Activated naive CD4-positive, alpha-beta T cell treated with anti-CD3 and anti-CD28 coated beads for 36 hours (primary cell): ENCODE measurements around the gene CFP. TPM values are rescaled to one million over a fixed set of nuclear protein-coding genes. Genes with fewer than 3 reads are reported as not detected.
"Not testable (repeated sequence)": the region's sequence is repeated elsewhere in the genome, so short reads cannot be mapped to it uniquely, and the experiment has no call there.

ENCODE experiments used
- CTCF ChIA-PET: fragments of 350-600 bp; sonication (Branson Sonifier 250); formaldehyde crosslinking; loops from one replicate; lab custom pipeline; 2021; ENCODE audit warnings: antibody characterized with exemption; lab: Charles Lee
- DNase-seq: peaks from one replicate; pipeline ENCODE4 v3.0.0-alpha.2; 2020
- H3K27ac Mint-ChIP-seq: one replicate; pipeline ENCODE4 v1.8.0; 2021; ENCODE audit warnings: mild to moderate bottlenecking, mixed read lengths
- H3K27me3 Mint-ChIP-seq: one replicate; pipeline ENCODE4 v1.8.0; 2021; ENCODE audit warnings: low read depth, mixed read lengths
- H3K36me3 Mint-ChIP-seq: one replicate; pipeline ENCODE4 v1.8.0; 2021; ENCODE audit warnings: low read depth, mixed read lengths
- H3K4me1 Mint-ChIP-seq: one replicate; pipeline ENCODE4 v1.8.0; 2021; ENCODE audit warnings: low read depth, mixed read lengths
- H3K4me3 Mint-ChIP-seq: one replicate; pipeline ENCODE4 v1.8.0; 2021; ENCODE audit warnings: mild to moderate bottlenecking, moderate library complexity, mixed read lengths
- H3K9me3 Mint-ChIP-seq: one replicate; pipeline ENCODE4 v1.8.0; 2021; ENCODE audit warnings: mixed read lengths
- intact Hi-C: fragments of 100-400 bp; cut with micrococcal nuclease; formaldehyde crosslinking; loops from one replicate; pipeline ENCODE4 v1.15.1; 2023
- total RNA-seq, 2 experiments: library from RNA; stranded (reverse); gene quantifications; one replicate each; pipeline ENCODE4 v1.2.3, GENCODE V29; 2021

Gene CFP
- total RNA-seq, 2 experiments from 2014 or later = 5.1 to 6.8 TPM

DNA sequence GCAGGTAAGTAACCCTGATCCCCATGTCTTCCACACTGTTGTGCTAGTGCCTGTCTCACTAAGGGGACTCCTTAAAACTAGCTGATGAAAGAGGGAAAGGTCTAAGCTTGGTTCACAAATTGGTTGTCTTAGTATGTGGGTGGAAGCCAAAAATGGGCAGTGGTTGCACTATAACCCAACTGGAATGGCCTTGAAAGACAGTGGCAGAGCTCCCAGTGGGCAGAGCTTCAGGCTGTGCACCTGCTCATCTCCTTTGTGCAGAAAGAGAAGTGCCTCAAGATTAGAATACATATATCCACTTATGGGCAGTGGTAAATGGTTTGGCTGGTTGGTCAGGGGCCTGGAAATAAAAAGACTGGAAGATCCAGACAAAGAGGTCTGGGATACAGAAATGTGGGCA lies 17.3 kb downstream of the CFP start:
- no peaks in the 10 kb centered on the region for H3K9me3 Mint-ChIP-seq
- no peak overlapping the region for H3K4me3 Mint-ChIP-seq
- H3K4me1 Mint-ChIP-seq = peaks cover 6% of the 10 kb centered on the region
- no peaks in the 10 kb centered on the region for H3K36me3 Mint-ChIP-seq
- no peak overlapping the region for H3K27ac Mint-ChIP-seq
- H3K27me3 Mint-ChIP-seq = no peaks in the 10 kb centered on the region
- CTCF ChIA-PET = no interaction called here
- DNase-seq = no peak
- intact Hi-C loops = no loop called here

DNA sequence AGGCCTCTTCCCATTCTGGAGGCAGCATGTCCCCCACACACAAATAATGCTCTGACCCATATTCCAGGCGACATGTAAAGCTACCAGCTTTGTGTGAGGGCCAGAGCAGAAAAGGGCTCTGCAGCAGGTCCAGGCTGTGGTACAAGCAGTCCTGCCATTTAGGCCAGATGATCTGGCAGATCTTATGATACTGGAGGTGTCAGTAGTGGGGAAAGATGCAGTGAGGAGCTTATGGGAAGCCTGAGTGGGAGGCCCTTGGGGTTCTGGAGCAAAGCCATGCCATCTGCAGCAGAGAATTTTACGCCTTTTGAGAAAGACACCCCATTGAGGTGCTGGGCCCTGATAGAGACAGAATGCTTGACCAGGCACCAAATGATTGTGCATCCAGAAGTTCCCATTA lies 17.8 kb downstream of the CFP start:
- Mint-ChIP-seq H3K4me1 (peaks cover 6% of the 10 kb centered on the region), H3K36me3 (no peaks in the 10 kb centered on the region), H3K9me3 (no peaks in the 10 kb centered on the region), H3K4me3 (no peak overlapping the region), H3K27me3 (no peaks in the 10 kb centered on the region), H3K27ac (no peak overlapping the region)
- DNase-seq = no peak
- intact Hi-C loops = no loop called here
- CTCF ChIA-PET = no interaction called here

DNA sequence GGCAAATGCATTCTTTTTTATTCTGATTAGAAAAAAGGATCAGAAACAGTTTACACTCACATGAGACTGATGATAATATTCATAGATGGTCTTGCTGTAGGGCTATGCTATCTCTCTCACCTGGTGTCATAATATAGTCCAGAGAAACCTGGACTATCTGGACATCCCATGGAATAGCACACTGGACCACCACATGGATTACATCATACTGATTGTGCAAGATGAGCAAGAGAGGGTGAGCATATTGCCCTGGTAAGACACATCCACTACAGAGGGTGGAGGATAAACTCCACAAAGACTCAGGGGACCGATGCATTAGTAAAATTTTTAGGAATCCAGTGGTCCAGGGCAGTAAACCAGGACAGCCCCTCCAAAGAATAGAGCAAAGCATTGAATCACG lies 18.2 kb downstream of the CFP start:
- Mint-ChIP-seq H3K36me3 (no peaks in the 10 kb centered on the region), H3K4me1 (peaks cover 6% of the 10 kb centered on the region), H3K9me3 (no peaks in the 10 kb centered on the region), H3K4me3 (no peak overlapping the region), H3K27me3 (no peaks in the 10 kb centered on the region), H3K27ac (no peak overlapping the region)
- DNase-seq = no peak
- intact Hi-C loops = no loop called here
- CTCF ChIA-PET = no interaction called here

- no peak overlapping the region for H3K27ac Mint-ChIP-seq
- peaks cover 6% of the 10 kb centered on the region for H3K4me1 Mint-ChIP-seq
- no peak for DNase-seq
- H3K36me3 Mint-ChIP-seq = no peaks in the 10 kb centered on the region
- H3K4me3 Mint-ChIP-seq = no peak overlapping the region
- intact Hi-C loops = no loop called here
- no peaks in the 10 kb centered on the region for H3K27me3 Mint-ChIP-seq
- no peaks in the 10 kb centered on the region for H3K9me3 Mint-ChIP-seq
- CTCF ChIA-PET = no interaction called here
These were observed 19.2 kb downstream of the CFP start for GRCh38 chrX:47610511-47610910.

- no peaks in the 10 kb centered on the region for H3K9me3 Mint-ChIP-seq
- intact Hi-C loops = no loop called here
- peaks cover 6% of the 10 kb centered on the region for H3K4me1 Mint-ChIP-seq
- H3K27me3 Mint-ChIP-seq = no peaks in the 10 kb centered on the region
- H3K36me3 Mint-ChIP-seq = no peaks in the 10 kb centered on the region
- CTCF ChIA-PET = no interaction called here
- H3K27ac Mint-ChIP-seq = no peak overlapping the region
- H3K4me3 Mint-ChIP-seq = no peak overlapping the region
- no peak for DNase-seq
These were observed 21.5 kb downstream of the CFP start for GRCh38 chrX:47608130-47608810.

DNA sequence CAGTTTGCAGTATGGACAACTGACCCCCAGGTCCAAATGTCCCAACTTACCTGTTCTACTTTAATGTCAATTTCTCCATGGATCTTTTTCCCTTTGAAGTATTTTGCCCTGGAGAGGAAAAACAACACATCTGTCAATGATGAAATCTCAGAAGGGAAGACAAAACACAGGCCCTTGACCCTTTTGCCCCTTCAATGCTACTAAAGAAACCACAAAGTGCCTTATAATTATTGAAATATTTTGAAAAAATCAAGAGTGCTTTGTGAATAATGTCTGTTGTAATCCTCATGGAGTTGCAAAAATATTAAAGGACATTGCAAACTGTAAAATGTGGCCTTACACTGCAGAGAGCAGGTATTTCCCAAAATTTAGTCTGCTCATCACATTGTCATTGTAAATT lies 22.6 kb downstream of the CFP start:
- CTCF ChIA-PET = no interaction called here
- H3K36me3 Mint-ChIP-seq = no peaks in the 10 kb centered on the region
- no peaks in the 10 kb centered on the region for H3K27me3 Mint-ChIP-seq
- peaks cover 6% of the 10 kb centered on the region for H3K4me1 Mint-ChIP-seq
- intact Hi-C loops = no loop called here
- no peak for DNase-seq
- H3K9me3 Mint-ChIP-seq = no peaks in the 10 kb centered on the region
- H3K27ac Mint-ChIP-seq = no peak overlapping the region
- no peak overlapping the region for H3K4me3 Mint-ChIP-seq

- no peaks in the 10 kb centered on the region for H3K36me3 Mint-ChIP-seq
- no peak overlapping the region for H3K27ac Mint-ChIP-seq
- intact Hi-C loops = no loop called here
- DNase-seq = no peak
- H3K4me1 Mint-ChIP-seq = peaks cover 6% of the 10 kb centered on the region
- no peak overlapping the region for H3K4me3 Mint-ChIP-seq
- H3K9me3 Mint-ChIP-seq = no peaks in the 10 kb centered on the region
- CTCF ChIA-PET = no interaction called here
- H3K27me3 Mint-ChIP-seq = no peaks in the 10 kb centered on the region
These were observed 24.7 kb downstream of the CFP start for GRCh38 chrX:47605024-47605423.

GRCh38 chrX:47603125-47603524 lies 26.6 kb downstream of the CFP start:
- DNase-seq, H3K4me3 Mint-ChIP-seq, CTCF ChIA-PET, H3K27me3 Mint-ChIP-seq, H3K36me3 Mint-ChIP-seq, intact Hi-C loops, H3K4me1 Mint-ChIP-seq, H3K9me3 Mint-ChIP-seq, H3K27ac Mint-ChIP-seq: not testable (repeated sequence)

DNA sequence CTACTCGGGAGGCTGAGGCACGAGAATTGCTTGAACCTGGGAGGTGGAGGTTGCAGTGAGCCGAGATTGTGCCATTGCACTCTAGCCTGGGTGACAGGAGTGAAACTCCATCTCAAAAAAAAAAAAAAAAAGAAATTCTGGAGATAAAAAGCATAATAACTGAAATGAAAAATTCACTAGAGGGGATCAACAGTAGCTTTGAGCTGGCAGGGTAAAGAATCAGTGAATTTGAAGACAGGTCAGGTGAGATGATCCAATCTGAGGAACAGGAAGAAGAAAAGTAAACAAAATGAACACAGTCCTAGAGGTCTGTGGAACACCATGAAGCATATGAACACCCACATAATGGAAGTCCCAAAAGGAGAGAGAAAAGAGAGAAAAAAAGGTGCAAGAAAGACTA lies 32.5 kb downstream of the CFP start:
- no peak overlapping the region for H3K27ac Mint-ChIP-seq
- H3K36me3 Mint-ChIP-seq = peaks cover 7% of the 10 kb centered on the region
- no peaks in the 10 kb centered on the region for H3K27me3 Mint-ChIP-seq
- no peak overlapping the region for H3K4me3 Mint-ChIP-seq
- DNase-seq = no peak
- peaks cover 13% of the 10 kb centered on the region for H3K4me1 Mint-ChIP-seq
- CTCF ChIA-PET = interaction anchor here (0.6 kb wide), 1 partner anchor 379 kb away, joined by 4 read pairs; no protein-coding TSS in a partner anchor
- peaks cover 7% of the 10 kb centered on the region for H3K9me3 Mint-ChIP-seq
- intact Hi-C loops = no loop called here

DNA sequence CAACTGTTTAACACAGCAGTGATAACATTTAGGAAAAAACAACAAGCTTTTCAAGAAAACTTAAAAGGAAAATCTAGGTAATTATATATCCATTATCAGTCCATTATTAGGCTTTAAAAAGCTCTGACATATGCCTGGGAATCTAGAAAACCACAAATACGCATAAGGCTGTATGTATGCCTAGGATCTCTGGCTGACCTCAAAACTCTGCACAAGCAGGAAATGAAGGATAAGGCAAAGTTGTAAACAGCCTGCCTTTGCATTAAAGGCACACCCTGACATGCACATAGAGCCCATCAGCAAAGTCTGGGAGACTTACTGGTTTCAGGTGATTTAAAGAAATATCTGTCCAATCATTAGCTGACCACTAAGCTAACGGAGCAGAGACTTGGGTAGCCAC lies 33.5 kb downstream of the CFP start:
- Mint-ChIP-seq H3K27me3 (no peaks in the 10 kb centered on the region), H3K4me1 (peaks cover 13% of the 10 kb centered on the region), H3K4me3 (no peak overlapping the region), H3K36me3 (peaks cover 7% of the 10 kb centered on the region), H3K27ac (peak overlapping the region; percentile 73), H3K9me3 (peaks cover 7% of the 10 kb centered on the region)
- intact Hi-C loops = no loop called here
- CTCF ChIA-PET = no interaction called here
- DNase-seq = no peak

- no peaks in the 10 kb centered on the region for H3K27me3 Mint-ChIP-seq
- H3K9me3 Mint-ChIP-seq = peaks cover 7% of the 10 kb centered on the region
- H3K4me1 Mint-ChIP-seq = peaks cover 13% of the 10 kb centered on the region
- no peak for DNase-seq
- peaks cover 7% of the 10 kb centered on the region for H3K36me3 Mint-ChIP-seq
- CTCF ChIA-PET = no interaction called here
- H3K4me3 Mint-ChIP-seq = no peak overlapping the region
- intact Hi-C loops = no loop called here
- H3K27ac Mint-ChIP-seq = peak overlapping the region; percentile 73
These were observed 33.9 kb downstream of the CFP start for GRCh38 chrX:47595716-47596251.

GRCh38 chrX:47593522-47593921 lies 36.2 kb downstream of the CFP start:
- peaks cover 13% of the 10 kb centered on the region for H3K4me1 Mint-ChIP-seq
- intact Hi-C loops = no loop called here
- no peak overlapping the region for H3K27ac Mint-ChIP-seq
- H3K9me3 Mint-ChIP-seq = peaks cover 7% of the 10 kb centered on the region
- peaks cover 7% of the 10 kb centered on the region for H3K36me3 Mint-ChIP-seq
- no peak overlapping the region for H3K4me3 Mint-ChIP-seq
- CTCF ChIA-PET = interaction anchor here (1.0 kb wide), 1 partner anchor 271 kb away, joined by 3 read pairs; no protein-coding TSS in a partner anchor
- H3K27me3 Mint-ChIP-seq = no peaks in the 10 kb centered on the region
- DNase-seq = no peak

- CTCF ChIA-PET = no interaction called here
- intact Hi-C loops = no loop called here
- DNase-seq = no peak
- Mint-ChIP-seq H3K27me3 (no peaks in the 10 kb centered on the region), H3K4me1 (peaks cover 8% of the 10 kb centered on the region), H3K4me3 (no peak overlapping the region), H3K9me3 (no peaks in the 10 kb centered on the region), H3K27ac (no peak overlapping the region), H3K36me3 (no peaks in the 10 kb centered on the region)
These were observed 38.7 kb downstream of the CFP start for GRCh38 chrX:47590984-47591383.
